Epithelial cell of esophagus (primary cell): ENCODE results near the gene DYNLL2.
"Not testable (repeated sequence)": the region's sequence is repeated elsewhere in the genome, so short reads cannot be mapped to it uniquely, and the experiment has no call there.

Experiments used
- DNase-seq: peaks from one replicate; pipeline ENCODE4 v3.0.0; 2010; ENCODE audit warnings: low read depth
- H3K4me3 ChIP-seq: 2 replicates; pipeline ENCODE4 v1.5.1; 2011; ENCODE audit warnings: mild to moderate bottlenecking, low read length, control low read depth
- CTCF ChIP-seq: IDR thresholded peaks from 2 replicates; pipeline ENCODE4 v1.5.1; 2011; ENCODE audit warnings: low read depth, mild to moderate bottlenecking, low read length, control low read depth, inconsistent platforms; ENCODE audit not compliant: insufficient read depth; ENCODE audit errors: missing control alignments

DYNLL2 gene

GRCh38 chr17:58082870-58083490, at the start of gene DYNLL2:
DYNLL2 (plus strand) TSS chr17:58083419; CDS start chr17:58087091, 3,672 bp downstream.
- no peak for TF ChIP-seq CTCF
- peak within 1 kb of the TSS; percentile 87 for H3K4me3 ChIP-seq
- peak; percentile 82 for DNase-seq

GRCh38 chr17:58039975-58040374, 43.2 kb upstream of the DYNLL2 start:
- TF ChIP-seq CTCF, result no peak
- peak; percentile 85 for DNase-seq
- no peak overlapping the region for H3K4me3 ChIP-seq

- no peak for TF ChIP-seq CTCF
- DNase-seq, result peak; percentile 48
- no peak overlapping the region for H3K4me3 ChIP-seq
Measured at GRCh38 chr17:58040386-58040785, 42.8 kb upstream of the DYNLL2 start.

GRCh38 chr17:58041161-58041560, 42.1 kb upstream of the DYNLL2 start:
- no peak for TF ChIP-seq CTCF
- DNase-seq, result no peak
- H3K4me3 ChIP-seq, result no peak overlapping the region

- no peak for TF ChIP-seq CTCF
- H3K4me3 ChIP-seq, result no peak overlapping the region
- DNase-seq, result no peak
Measured at GRCh38 chr17:58043221-58044181, 39.7 kb upstream of the DYNLL2 start.

GRCh38 chr17:58044256-58044655, 39.0 kb upstream of the DYNLL2 start:
- not testable (repeated sequence) for H3K4me3 ChIP-seq, DNase-seq

GRCh38 chr17:58046239-58047094, 36.8 kb upstream of the DYNLL2 start:
- TF ChIP-seq CTCF, result no peak
- DNase-seq, result no peak
- no peak overlapping the region for H3K4me3 ChIP-seq
